Amniotic epithelial cell (primary cell): ENCODE measurements around the gene APBA3.

Experiments used
- DNase-seq: peaks from one replicate; pipeline ENCODE4 v3.0.0-alpha.2; 2010; ENCODE audit warnings: low read depth

APBA3 gene

GRCh38 chr19:3761382-3762129, at the start of gene APBA3:
APBA3 (minus strand) TSS chr19:3761692; CDS start chr19:3760264, 1,428 bp downstream.
- peak; percentile 71 for DNase-seq

GRCh38 chr19:3810708-3811355, 49.3 kb upstream of the APBA3 start:
- no peak for DNase-seq

- DNase-seq = no peak
These were observed 48.6 kb upstream of the APBA3 start for GRCh38 chr19:3809881-3810707.

- no peak for DNase-seq
These were observed 47.1 kb upstream of the APBA3 start for GRCh38 chr19:3808420-3809143.

GRCh38 chr19:3807574-3808354, 46.3 kb upstream of the APBA3 start:
- DNase-seq = no peak

- DNase-seq = no peak
These were observed 45.6 kb upstream of the APBA3 start for GRCh38 chr19:3807131-3807480.

GRCh38 chr19:3805859-3806258, 44.4 kb upstream of the APBA3 start:
- no peak for DNase-seq

- DNase-seq = no peak
These were observed 42.9 kb upstream of the APBA3 start for GRCh38 chr19:3804429-3804828.

- no peak for DNase-seq
These were observed 42.5 kb upstream of the APBA3 start for GRCh38 chr19:3803986-3804385.

- DNase-seq = no peak
These were observed 41.8 kb upstream of the APBA3 start for GRCh38 chr19:3803114-3803888.

GRCh38 chr19:3801412-3802096, 40.1 kb upstream of the APBA3 start:
- no peak for DNase-seq

GRCh38 chr19:3800996-3801395, 39.5 kb upstream of the APBA3 start:
- no peak for DNase-seq

GRCh38 chr19:3798137-3798536, 36.6 kb upstream of the APBA3 start:
- no peak for DNase-seq

GRCh38 chr19:3796358-3796757, 34.9 kb upstream of the APBA3 start:
- no peak for DNase-seq

GRCh38 chr19:3793799-3794198, 32.3 kb upstream of the APBA3 start:
- no peak for DNase-seq

GRCh38 chr19:3792114-3792513, 30.6 kb upstream of the APBA3 start:
- no peak for DNase-seq

GRCh38 chr19:3790941-3791340, 29.4 kb upstream of the APBA3 start:
- no peak for DNase-seq

- no peak for DNase-seq
These were observed 28.8 kb upstream of the APBA3 start for GRCh38 chr19:3790209-3790734.

- DNase-seq = no peak
These were observed 27.7 kb upstream of the APBA3 start for GRCh38 chr19:3788996-3789778.
